Stromal cell of bone marrow (primary cell): Measurements from ENCODE around the gene ARV1.
"Not testable (repeated sequence)": the region's sequence is repeated elsewhere in the genome, so short reads cannot be mapped to it uniquely, and the experiment has no call there.

Experiments
- DNase-seq: peaks from one replicate; pipeline ENCODE4 v3.0.0-alpha.2; 2012; ENCODE audit warnings: low read depth

Gene ARV1

GRCh38 chr1:230976825-230977747 is 1.8 kb upstream of the ARV1 start:
- no peak for DNase-seq

- no peak for DNase-seq
These were observed 968 bp upstream of the ARV1 start for GRCh38 chr1:230977761-230978490.

GRCh38 chr1:230979389-230979716 is 459 bp downstream of the ARV1 start:
- no peak for DNase-seq

GRCh38 chr1:230979952-230980351 is 1.1 kb downstream of the ARV1 start:
- DNase-seq = no peak

- DNase-seq = no peak
These were observed 3.8 kb downstream of the ARV1 start for GRCh38 chr1:230982696-230983095.

GRCh38 chr1:230983811-230984210 is 4.9 kb downstream of the ARV1 start:
- DNase-seq = no peak

GRCh38 chr1:230984622-230985515 is 6.0 kb downstream of the ARV1 start:
- DNase-seq = not testable (repeated sequence)

GRCh38 chr1:230985711-230986110 is 6.8 kb downstream of the ARV1 start:
- DNase-seq = no peak

GRCh38 chr1:230986976-230987375 is 8.1 kb downstream of the ARV1 start:
- no peak for DNase-seq

- DNase-seq = no peak
These were observed 8.6 kb downstream of the ARV1 start for GRCh38 chr1:230987448-230987847.

GRCh38 chr1:230992100-230992774 is 13.3 kb downstream of the ARV1 start:
- DNase-seq = no peak

- no peak for DNase-seq
These were observed 16.0 kb downstream of the ARV1 start for GRCh38 chr1:230994860-230995259.

GRCh38 chr1:231000201-231000600 is 21.3 kb downstream of the ARV1 start:
- no peak for DNase-seq

GRCh38 chr1:231000639-231001038 is 21.7 kb downstream of the ARV1 start:
- DNase-seq = no peak

- DNase-seq = no peak
These were observed 23.0 kb downstream of the ARV1 start for GRCh38 chr1:231001892-231002291.

GRCh38 chr1:231007535-231007934 is 28.6 kb downstream of the ARV1 start:
- not testable (repeated sequence) for DNase-seq

GRCh38 chr1:231011360-231011759 is 32.5 kb downstream of the ARV1 start:
- no peak for DNase-seq

- DNase-seq = no peak
These were observed 33.1 kb downstream of the ARV1 start for GRCh38 chr1:231011963-231012362.

- DNase-seq = no peak
These were observed 34.6 kb downstream of the ARV1 start for GRCh38 chr1:231013391-231014015.

- DNase-seq = no peak
These were observed 37.3 kb downstream of the ARV1 start for GRCh38 chr1:231016234-231016633.

- DNase-seq = no peak
These were observed 38.1 kb downstream of the ARV1 start for GRCh38 chr1:231016966-231017365.
